Heart left ventricle (tissue), 16 donors: ENCODE data around the gene MEIKIN. TPM values are rescaled to one million over a fixed set of nuclear protein-coding genes. Genes with fewer than 3 reads are reported as not detected.

Experiments used
- ATAC-seq, 4 donors: fragments of 200-7000 bp; cut with Tn5 transposase; one replicate each; pipeline ENCODE4 v1.9.1; 2020 to 2022; ENCODE audit warnings: moderate library complexity in 4 of 4, mild to moderate bottlenecking in 3 of 4, moderate number of reproducible peaks in 1 of 4
- DNase-seq, 5 donors: peaks; one replicate each; pipeline ENCODE4 v3.0.0-alpha.2; 2020
- H3K27ac ChIP-seq, 12 donors: fragments of 200-600 bp; sonication (generic) in 4 of 12; one replicate each; pipeline versions ENCODE4 v1.5.0 to v1.8.0; 2016 to 2022; ENCODE audit warnings: mild to moderate bottlenecking in 2 of 12
- H3K27me3 ChIP-seq, 9 donors: fragments of 200-600 bp; sonication (generic) in 2 of 9; one replicate each; pipeline versions ENCODE4 v1.5.1 to v1.8.0; 2016 to 2022; ENCODE audit warnings: mild to moderate bottlenecking in 3 of 9
- H3K36me3 ChIP-seq, 9 donors: fragments of 200-600 bp; sonication (generic) in 2 of 9; one replicate each; pipeline versions ENCODE4 v1.5.0 to v1.8.0; 2018 to 2022; ENCODE audit warnings: mild to moderate bottlenecking in 2 of 9
- H3K4me1 ChIP-seq, 12 donors: fragments of 200-600 bp; sonication (generic) in 4 of 12; one replicate each; pipeline versions ENCODE4 v1.5.0 to v1.8.0; 2016 to 2022; ENCODE audit warnings: mild to moderate bottlenecking in 3 of 12
- H3K4me3 ChIP-seq, 12 donors: fragments of 200-600 bp; sonication (generic) in 4 of 12; one replicate each; pipeline versions ENCODE4 v1.5.0 to v1.8.0; 2017 to 2022; ENCODE audit warnings: mild to moderate bottlenecking in 9 of 12, moderate library complexity in 4 of 12
- H3K9me3 ChIP-seq, 12 donors: fragments of 200-600 bp; sonication (generic) in 4 of 12; one replicate each; pipeline versions ENCODE4 v1.5.0 to v1.8.0; 2016 to 2022; ENCODE audit warnings: mild to moderate bottlenecking in 1 of 12
- POLR2A ChIP-seq, 2 donors: fragments of 450-650 bp; IDR thresholded peaks; one replicate each; pipeline ENCODE4 v1.6.1; 2017; ENCODE audit warnings: antibody characterized with exemption in 2 of 2, mild to moderate bottlenecking in 2 of 2, moderate library complexity in 2 of 2
- WGBS, 4 donors: extraction: QIAGEN DNeasy Blood & Tissue Kit in 2 of 4; methylation state at CpG; one replicate each; pipeline versions ENCODE4 v1.1.5 to v1.1.7; 2013 to 2018; 5-methylcytosine and 5-hydroxymethylcytosine counted together
- intact Hi-C, 10 donors: fragments of 100-400 bp; cut with DNase I; formaldehyde crosslinking; loops; one replicate each; pipeline versions ENCODE4 v1.11.1 to v1.14.2; 2022
- polyA plus RNA-seq, 2 donors: library from polyadenylated mRNA; stranded (reverse); fragments of 200-250 nt; gene quantifications; one replicate each; pipeline ENCODE4 v1.2.3, GENCODE V29; 2013
- total RNA-seq, 9 donors: library from RNA; depleted of rRNA in 2 of 9; stranded (reverse); fragments of >200 nt in 2 of 9; fragmentation: NEBNext Ultra II Directional in 3 of 9; extraction: Animal tissue kit (Norgen Biotek cat#: 25700) in 3 of 9; gene quantifications; one replicate each; pipeline versions ENCODE4 v1.1.0 to v1.2.4, GENCODE V29; 2016 to 2023
- TF ChIP-seq, protein P1 (sequence below), 12 donors: fragments of 200-600 bp; sonication (generic) in 4 of 12; IDR thresholded peaks; one replicate each; pipeline versions ENCODE4 v1.5.0 to v1.8.0; 2018 to 2022; ENCODE audit warnings: antibody characterized with exemption in 12 of 12, mild to moderate bottlenecking in 5 of 12
- donor health status: ischemic (EF 13 %, LVEDD 7.1; RV severe dilation, severe dysfunction).
- donor health status: healthy with polysubstance abuse.
- donor health status: DM: no; HTN: yes; CAD: no.
- donor health status: DM: no; HTN: no; CAD: no.
- donor health status: ischemic (EF 25% LVEDD 6.9; RV normal size, moderate dysfunction).
- donor health status: ischemic (EF 25% LVEDD 5.7; RV mildly dilated, moderate dysfunction).
- donor health status: healthy.
- donor health status: DM: yes; HTN: yes; CAD: no.
- donor health status: ischemic (EF 35%, LVEDD 5.7; RV mildly dilated, moderate dysfunction).
- donor health status: nonischemic (EF 11% LVEDD 7.7; RV severe dilation, severe dysfunction).
- donor health status: DM: yes; HTN: yes; CAD: no.
- donor health status: PGD.
- donor health status: ischemic (EF 29% LVEDD 5.4; RV normal size, mild dysfunction).
- donor health status: nonischemic (EF 23%, LVEDD 6.1; RV moderate dilation, normal function).

Gene MEIKIN
- total and polyA plus RNA-seq, 11 donors = 0.07 to 0.63 TPM; not detected in 9

- TF ChIP-seq POLR2A (IDR thresholded peaks at IDR 0.05) = no peak
- TF ChIP-seq, protein P1, sequence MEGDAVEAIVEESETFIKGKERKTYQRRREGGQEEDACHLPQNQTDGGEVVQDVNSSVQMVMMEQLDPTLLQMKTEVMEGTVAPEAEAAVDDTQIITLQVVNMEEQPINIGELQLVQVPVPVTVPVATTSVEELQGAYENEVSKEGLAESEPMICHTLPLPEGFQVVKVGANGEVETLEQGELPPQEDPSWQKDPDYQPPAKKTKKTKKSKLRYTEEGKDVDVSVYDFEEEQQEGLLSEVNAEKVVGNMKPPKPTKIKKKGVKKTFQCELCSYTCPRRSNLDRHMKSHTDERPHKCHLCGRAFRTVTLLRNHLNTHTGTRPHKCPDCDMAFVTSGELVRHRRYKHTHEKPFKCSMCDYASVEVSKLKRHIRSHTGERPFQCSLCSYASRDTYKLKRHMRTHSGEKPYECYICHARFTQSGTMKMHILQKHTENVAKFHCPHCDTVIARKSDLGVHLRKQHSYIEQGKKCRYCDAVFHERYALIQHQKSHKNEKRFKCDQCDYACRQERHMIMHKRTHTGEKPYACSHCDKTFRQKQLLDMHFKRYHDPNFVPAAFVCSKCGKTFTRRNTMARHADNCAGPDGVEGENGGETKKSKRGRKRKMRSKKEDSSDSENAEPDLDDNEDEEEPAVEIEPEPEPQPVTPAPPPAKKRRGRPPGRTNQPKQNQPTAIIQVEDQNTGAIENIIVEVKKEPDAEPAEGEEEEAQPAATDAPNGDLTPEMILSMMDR (IDR thresholded peaks at IDR 0.05) = no peak
- ATAC-seq = no peak
- Histone ChIP-seq H3K4me3 (no peak overlapping the region), H3K36me3 (no peaks in the 10 kb centered on the region), H3K4me1 (no peaks in the 10 kb centered on the region), H3K27ac (no peak overlapping the region), H3K9me3 (peaks cover 0 to 22% (median 0%) of the 10 kb centered on the region in 12 donors), H3K27me3 (peaks cover 0 to 4% (median 0%) of the 10 kb centered on the region in 9 donors)
- no peak for DNase-seq
- 58 to 78% (median 73%) methylated on average over 2 of the region's 2 CpGs for WGBS, 4 donors
- intact Hi-C loops = no loop called here
These were observed 120.0 kb downstream of the MEIKIN start for GRCh38 chr5:131825404-131826013.

GRCh38 chr5:131824631-131825030 is 120.8 kb downstream of the MEIKIN start:
- TF ChIP-seq, protein P1 (IDR thresholded peaks at IDR 0.05) = no peak
- TF ChIP-seq POLR2A (IDR thresholded peaks at IDR 0.05) = no peak
- Histone ChIP-seq H3K4me1 (no peaks in the 10 kb centered on the region), H3K9me3 (peaks cover 0 to 22% (median 0%) of the 10 kb centered on the region in 12 donors), H3K4me3 (no peak overlapping the region), H3K27me3 (peaks cover 0 to 4% (median 0%) of the 10 kb centered on the region in 9 donors), H3K27ac (no peak overlapping the region), H3K36me3 (no peaks in the 10 kb centered on the region)
- DNase-seq (no peak), ATAC-seq (no peak)
- 91 to 100% (median 96%) methylated on average over 1 of the region's 1 CpG for WGBS, 4 donors
- intact Hi-C loops = loop anchor here in 1 of 10 donors (5.0 kb wide), 1 partner anchor 168 kb away; no protein-coding TSS in a partner anchor

- no peak for TF ChIP-seq POLR2A (IDR thresholded peaks at IDR 0.05)
- TF ChIP-seq, protein P1 (IDR thresholded peaks at IDR 0.05) = no peak
- DNase-seq (no peak), ATAC-seq (no peak)
- Histone ChIP-seq H3K27ac (no peak overlapping the region), H3K27me3 (peaks cover 0 to 4% (median 0%) of the 10 kb centered on the region in 9 donors), H3K36me3 (no peaks in the 10 kb centered on the region), H3K4me1 (no peaks in the 10 kb centered on the region), H3K9me3 (peaks cover 0 to 15% (median 0%) of the 10 kb centered on the region in 12 donors), H3K4me3 (no peak overlapping the region)
- 60 to 81% (median 68%) methylated on average over 1 of the region's 1 CpG for WGBS, 4 donors
- intact Hi-C loops = loop anchor here in 1 of 10 donors (5.0 kb wide), 1 partner anchor 171 kb away; no protein-coding TSS in a partner anchor
These were observed 124.2 kb downstream of the MEIKIN start for GRCh38 chr5:131821221-131821620.

DNA sequence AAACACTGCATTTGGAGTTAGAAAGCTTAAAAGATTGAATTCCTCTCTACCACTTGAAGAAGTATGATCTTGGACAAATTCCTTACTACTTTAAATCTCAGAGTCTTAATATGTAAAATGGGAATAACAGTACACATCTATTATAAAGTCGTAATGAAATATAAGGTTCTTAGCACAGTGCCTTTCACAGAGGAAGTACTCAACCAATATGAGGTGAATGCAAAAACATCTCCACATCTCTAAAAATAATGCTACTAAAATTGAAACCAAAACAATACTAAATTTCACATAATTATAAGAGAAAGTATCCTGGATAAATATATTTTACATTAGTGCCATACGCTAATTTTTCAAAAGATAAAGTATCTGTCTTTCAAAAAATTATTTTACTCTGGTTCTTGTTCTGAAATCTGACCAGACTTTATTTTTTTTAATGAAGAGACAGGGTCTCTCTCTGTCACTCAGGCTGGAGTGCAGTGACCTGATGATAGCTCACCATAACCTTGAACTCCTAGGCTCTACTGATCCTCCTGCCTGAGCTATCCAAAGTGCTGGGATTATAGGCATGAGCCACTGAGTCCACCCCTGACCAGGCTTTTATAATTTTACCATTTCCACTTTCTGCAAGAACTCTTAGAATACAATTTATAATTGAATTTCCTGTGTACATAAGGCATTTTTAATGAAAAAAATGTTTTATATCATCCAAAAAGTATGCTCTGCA is 127.3 kb downstream of the MEIKIN start:
- no peaks in the 10 kb centered on the region for H3K9me3 ChIP-seq
- no peak overlapping the region for H3K27ac ChIP-seq
- intact Hi-C loops = loop anchor here in 1 of 10 donors (2.0 to 10.0 kb wide), 2 partner anchors 187 to 233 kb away; no protein-coding TSS in a partner anchor
- TF ChIP-seq, protein P1 (IDR thresholded peaks at IDR 0.05) = no peak
- TF ChIP-seq POLR2A (IDR thresholded peaks at IDR 0.05) = no peak
- H3K36me3 ChIP-seq = no peaks in the 10 kb centered on the region
- 82 to 88% (median 86%) methylated on average over 2 of the region's 2 CpGs for WGBS, 4 donors
- no peaks in the 10 kb centered on the region for H3K4me1 ChIP-seq
- no peak overlapping the region for H3K4me3 ChIP-seq
- ATAC-seq = no peak
- peaks cover 0 to 4% (median 0%) of the 10 kb centered on the region in 9 donors for H3K27me3 ChIP-seq
- no peak for DNase-seq
